Right lobe of liver (tissue), 4 donors: ENCODE results near the gene DENND4A.

Source experiments
- CTCF ChIP-seq, 4 donors: fragments of 200-600 bp in 3 of 4; fragments of 450-650 bp in 1 of 4; IDR thresholded peaks; one replicate each; pipeline versions ENCODE4 v1.5.1 to v1.8.0; 2016 to 2022; ENCODE audit warnings: antibody characterized with exemption in 4 of 4, mild to moderate bottlenecking in 2 of 4
- POLR2A ChIP-seq: fragments of 450-650 bp; IDR thresholded peaks from one replicate; pipeline ENCODE4 v1.6.1; 2017; ENCODE audit warnings: antibody characterized with exemption, mild to moderate bottlenecking
- donor health status: DM: no; HTN: no; CAD: no.
- donor health status: DM: no; HTN: no; CAD: no.
- donor health status: DM: no; HTN: yes; CAD: no.

GRCh38 chr15:65680544-65680943 is 111.5 kb downstream of the DENND4A start:
- TF ChIP-seq CTCF (IDR thresholded peaks at IDR 0.05) (no peak), POLR2A (no peak)
